Measurements from ENCODE around the gene FAM170B.

DNA sequence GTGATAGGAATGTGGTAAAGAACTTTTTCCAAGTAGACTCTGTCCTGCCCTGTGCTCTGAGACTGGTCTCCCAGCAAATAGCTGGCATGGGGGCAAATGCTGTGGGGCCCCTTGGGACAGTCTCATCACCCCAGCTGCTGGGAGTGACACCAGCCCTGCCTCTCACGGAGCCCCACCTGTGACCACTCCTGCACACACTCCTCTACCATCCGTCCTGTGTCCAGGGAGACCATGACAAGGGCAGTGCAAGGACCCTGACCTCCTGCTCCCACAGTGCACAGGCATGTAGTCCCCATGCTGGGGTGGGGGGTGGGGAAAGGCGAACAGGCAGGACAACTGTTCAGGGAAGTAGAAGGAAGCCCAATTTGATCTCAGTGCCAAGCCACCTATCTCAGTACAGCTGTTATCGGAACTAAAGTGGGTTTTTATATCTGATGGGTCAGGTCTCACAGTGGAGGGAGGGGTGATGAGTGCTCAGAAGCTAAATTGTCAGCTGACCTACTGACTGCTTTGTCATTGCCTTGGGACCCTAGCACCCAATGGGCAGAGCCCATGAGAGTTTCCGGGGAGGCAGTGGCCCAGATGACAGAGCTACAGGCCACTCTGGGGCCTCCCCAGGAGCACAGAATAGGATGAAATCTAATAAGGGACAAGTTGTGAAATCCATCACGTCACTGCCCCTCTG lies 43.0 kb downstream of the FAM170B start:
- TF ChIP-seq, protein P1, sequence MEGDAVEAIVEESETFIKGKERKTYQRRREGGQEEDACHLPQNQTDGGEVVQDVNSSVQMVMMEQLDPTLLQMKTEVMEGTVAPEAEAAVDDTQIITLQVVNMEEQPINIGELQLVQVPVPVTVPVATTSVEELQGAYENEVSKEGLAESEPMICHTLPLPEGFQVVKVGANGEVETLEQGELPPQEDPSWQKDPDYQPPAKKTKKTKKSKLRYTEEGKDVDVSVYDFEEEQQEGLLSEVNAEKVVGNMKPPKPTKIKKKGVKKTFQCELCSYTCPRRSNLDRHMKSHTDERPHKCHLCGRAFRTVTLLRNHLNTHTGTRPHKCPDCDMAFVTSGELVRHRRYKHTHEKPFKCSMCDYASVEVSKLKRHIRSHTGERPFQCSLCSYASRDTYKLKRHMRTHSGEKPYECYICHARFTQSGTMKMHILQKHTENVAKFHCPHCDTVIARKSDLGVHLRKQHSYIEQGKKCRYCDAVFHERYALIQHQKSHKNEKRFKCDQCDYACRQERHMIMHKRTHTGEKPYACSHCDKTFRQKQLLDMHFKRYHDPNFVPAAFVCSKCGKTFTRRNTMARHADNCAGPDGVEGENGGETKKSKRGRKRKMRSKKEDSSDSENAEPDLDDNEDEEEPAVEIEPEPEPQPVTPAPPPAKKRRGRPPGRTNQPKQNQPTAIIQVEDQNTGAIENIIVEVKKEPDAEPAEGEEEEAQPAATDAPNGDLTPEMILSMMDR (IDR thresholded peaks at IDR 0.05), result no peak
- TF ChIP-seq POLR2AphosphoS5 (IDR thresholded peaks at IDR 0.05), result no peak
- no peak for TF ChIP-seq POLR2A (IDR thresholded peaks at IDR 0.05)
- TF ChIP-seq EP300 (IDR thresholded peaks at IDR 0.05), result no peak

All from sigmoid colon (tissue), 4 donors.